ENCODE measurements around the gene DAP.

DAP gene

DNA sequence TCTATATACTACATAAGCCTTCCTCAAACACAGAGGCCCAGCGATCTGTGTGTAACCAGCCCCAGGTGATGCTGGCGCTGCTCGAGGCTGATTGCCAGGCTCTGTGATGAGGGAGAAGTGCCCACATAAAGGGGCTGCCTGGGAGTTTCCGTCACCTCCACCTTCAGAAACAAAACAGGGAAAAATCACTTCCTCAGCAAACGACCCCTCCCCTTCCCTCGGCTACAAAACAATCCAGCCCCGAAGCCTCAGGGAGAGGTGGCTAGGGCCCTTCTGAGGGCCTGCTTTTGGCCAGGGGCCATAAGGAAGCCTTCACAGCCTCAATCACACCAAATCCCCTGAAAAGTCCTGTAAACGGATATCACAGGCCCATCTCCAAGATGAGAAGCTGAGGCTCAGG, 51.1 kb downstream of the DAP start:
- DNase-seq (ENCODE audit: low spot score) = no peak

DNA sequence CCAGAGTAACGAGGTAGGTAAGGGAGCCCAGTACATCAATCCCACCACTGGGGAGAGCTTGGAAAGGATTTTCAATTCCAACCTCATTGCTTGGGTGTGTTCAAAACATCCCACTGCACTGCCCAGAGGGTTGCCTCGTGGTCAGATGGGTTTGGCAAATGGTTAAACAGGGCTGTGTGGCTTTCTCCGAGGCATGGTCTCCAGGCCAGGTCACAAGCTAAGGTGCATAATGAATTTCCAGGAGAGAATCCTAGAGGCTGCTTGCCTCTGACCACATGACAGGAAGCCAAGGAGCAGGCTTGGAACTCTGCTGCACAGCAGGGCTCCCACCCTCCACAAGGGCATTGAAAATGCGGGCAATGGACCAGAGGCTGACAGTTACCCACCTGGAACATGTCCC, 51.6 kb downstream of the DAP start:
- no peak for DNase-seq (ENCODE audit: low spot score)

DNA sequence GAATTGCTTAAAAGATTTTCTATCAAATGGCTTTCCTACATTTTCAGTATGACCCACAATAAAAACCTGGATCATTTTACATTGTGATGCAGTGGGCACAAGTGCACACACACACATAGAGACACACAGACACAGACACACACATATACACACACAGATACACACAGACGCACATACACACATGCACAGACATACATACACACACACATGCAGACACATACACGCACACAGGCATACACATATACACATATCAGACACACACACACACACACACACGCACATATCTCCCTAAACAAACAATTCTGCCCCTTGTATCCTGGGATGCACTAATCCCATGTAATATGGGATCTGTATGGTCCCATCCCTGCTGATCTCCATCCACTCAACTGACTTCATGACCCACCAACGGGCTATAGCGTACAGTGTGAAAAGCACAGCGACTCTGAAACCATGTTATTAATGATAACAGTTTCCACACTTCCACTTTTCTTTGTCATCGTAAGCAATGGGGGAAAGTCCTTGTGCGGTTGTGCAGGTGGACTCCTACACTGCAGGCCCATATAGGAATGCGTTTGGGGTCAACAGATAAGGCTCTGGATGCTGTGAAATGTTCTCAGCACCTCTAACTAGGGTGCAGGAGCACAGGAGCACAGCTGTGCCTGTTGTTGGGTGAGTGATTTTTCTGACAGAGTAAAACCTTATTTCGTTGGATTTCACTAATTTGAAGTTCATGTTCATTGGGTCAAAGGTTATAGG, 52.7 kb downstream of the DAP start:
- no peak for DNase-seq (ENCODE audit: low spot score)

- DNase-seq (ENCODE audit: low spot score) = no peak
Measured at GRCh38 chr5:10707198-10708142, 53.6 kb downstream of the DAP start.

- no peak for DNase-seq (ENCODE audit: low spot score)
Measured at GRCh38 chr5:10706326-10706725, 54.7 kb downstream of the DAP start.

GRCh38 chr5:10705747-10706146, 55.3 kb downstream of the DAP start:
- DNase-seq (ENCODE audit: low spot score) = no peak

DNA sequence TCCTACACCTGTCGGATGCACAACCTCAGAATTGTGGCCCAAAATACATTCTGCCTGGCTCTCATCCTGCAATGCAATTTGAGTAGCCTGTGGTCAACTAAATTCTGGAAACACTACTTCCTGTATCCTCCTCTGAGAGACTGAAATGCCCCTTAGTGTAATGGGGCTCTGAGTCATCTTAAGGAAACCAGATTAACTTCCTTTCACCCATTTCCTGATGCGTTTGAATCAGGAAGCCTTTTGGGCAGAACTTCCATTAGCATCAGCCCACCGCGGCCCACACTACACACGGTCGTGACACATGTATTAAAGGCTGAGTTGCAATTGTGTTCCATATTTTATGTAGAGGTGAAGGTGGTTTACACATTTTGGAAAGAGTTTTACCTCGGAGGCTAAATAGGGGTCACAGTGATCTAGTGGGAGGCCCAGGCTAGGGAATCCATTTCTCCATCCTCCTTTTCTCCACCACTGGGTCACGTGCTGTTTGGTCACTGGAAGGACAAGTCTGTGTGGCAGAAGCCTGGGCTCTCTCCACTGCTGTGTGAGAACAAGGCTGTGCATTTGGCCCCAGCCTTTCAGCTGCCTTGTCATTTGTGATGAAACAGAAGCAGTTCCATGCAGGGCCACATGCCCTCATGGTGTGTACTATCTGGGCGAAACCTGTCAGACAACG, 55.9 kb downstream of the DAP start:
- DNase-seq (ENCODE audit: low spot score) = no peak

DNA sequence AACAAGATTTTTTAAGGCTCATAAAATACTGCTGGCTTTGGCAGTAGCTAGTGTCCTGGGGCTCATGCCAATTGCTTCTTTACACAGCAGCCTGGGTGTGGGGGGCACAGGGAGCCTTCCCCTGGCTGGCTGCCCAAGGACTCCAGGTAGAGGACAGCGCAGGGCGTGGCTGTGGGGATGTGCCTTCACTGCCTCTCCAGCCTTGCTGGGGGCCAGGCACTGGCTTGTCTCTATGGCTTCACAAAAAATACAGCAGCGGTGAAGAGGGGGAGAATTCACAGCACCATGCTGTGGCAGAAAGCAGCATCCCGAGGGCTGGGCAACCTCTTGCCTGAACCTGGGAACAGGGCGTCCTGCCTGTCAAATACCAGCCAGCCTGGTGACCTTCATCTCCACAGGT, 57.4 kb downstream of the DAP start:
- no peak for DNase-seq (ENCODE audit: low spot score)

DNA sequence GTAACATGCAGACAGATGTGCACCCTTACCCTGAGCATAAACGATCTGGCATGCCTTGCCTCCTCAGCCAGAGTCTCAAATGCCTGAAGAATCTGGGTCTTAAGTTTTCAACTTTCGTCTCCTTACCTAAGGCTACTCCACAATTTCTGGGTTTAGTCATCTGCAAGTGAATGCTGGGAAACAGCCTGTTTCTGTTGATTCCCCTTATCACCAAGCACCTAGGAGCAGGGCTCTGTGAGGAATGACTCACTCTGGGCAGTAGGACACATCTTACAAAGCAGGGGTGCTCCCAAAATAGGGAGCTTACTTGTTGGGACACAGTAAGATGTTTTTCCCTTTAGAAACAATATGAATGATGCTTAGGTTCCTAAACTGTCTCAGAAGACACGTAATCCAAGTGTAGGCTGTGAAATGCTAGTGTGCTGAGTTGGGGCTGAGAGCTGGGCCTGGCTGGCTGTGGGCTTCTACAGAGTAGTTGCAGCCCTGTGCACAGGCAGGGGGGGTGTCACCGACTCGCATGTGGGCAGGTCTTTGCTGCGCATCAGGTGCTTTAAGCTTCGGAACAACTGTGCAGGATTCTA, 58.0 kb downstream of the DAP start:
- DNase-seq (ENCODE audit: low spot score) = no peak

GRCh38 chr5:10702040-10702629, 58.9 kb downstream of the DAP start:
- no peak for DNase-seq (ENCODE audit: low spot score)

DNA sequence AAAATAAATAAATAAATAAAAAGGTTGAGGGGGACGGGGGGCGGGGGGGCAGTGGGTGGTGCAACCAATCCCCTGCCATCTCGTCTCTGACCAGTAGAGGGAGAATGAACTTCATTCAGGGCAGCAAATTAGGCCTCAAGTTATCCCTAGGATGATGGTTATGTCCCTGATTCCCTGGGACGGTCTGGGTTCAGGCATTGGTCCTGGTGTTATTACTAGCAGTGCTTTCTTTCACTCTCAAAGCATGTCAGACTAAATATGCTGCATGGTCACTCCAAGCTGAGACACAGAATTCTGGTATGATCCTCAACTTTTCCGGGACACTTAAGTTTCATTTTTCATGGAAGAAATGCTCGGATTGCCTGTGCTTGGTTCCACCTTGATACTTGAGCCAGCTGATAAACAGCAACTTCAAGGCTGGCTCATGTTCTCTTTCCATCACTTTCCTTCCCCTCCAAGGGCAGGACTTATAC, 59.4 kb downstream of the DAP start:
- peak; percentile 44 for DNase-seq (ENCODE audit: low spot score)

- DNase-seq (ENCODE audit: low spot score) = no peak
Measured at GRCh38 chr5:10700516-10700915, 60.5 kb downstream of the DAP start.

DNA sequence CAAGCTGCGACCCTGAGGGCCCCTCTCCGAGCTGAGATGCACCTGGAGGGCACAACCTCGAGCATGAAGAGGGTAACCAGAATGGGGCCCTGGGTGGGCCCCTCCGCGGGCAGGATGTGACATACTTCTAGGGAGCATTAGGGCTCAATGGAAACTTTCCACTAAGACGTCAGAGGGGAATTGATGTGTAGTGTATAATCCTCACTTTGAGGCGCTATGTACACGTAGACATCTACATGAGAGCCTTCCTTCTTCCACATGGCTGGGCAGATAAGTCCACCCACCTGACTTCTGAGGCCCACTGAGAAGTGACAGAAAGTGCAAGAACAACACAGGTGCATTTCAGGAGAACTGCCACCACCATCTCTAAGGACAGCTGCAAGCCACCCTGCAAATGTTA, 61.0 kb downstream of the DAP start:
- no peak for DNase-seq (ENCODE audit: low spot score)

DNA sequence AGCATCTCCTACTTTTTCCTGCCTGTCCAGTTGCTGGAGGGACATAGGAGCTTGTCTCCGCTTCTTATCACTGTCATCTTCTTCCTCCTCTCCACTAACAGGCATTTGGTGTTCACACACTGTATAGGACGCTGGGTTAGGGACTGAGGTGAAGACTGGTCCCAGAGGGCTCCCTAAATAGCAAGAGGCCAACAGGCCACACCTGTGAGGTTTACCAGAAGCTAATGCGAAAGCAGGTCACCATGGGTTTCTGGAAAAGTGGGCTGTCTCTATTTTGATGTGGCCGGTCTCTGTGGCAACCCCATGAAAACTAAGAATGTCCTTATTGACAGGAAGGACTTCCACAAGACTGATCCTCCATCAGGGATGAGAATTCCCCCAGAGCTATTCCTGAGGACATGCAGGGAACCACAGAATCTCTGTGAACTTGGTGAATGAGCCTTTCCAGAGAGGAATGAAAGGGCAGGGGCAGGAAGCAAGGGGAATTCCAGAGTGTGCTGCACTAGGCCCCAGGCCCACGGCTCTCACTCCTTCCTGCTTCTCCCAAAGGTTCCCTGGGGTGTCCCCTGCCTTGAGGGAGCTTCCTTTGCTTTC, 61.7 kb downstream of the DAP start:
- no peak for DNase-seq (ENCODE audit: low spot score)

GRCh38 chr5:10695759-10696543, 65.1 kb downstream of the DAP start:
- no peak for DNase-seq (ENCODE audit: low spot score)

- DNase-seq (ENCODE audit: low spot score) = peak; percentile 67
Measured at GRCh38 chr5:10695055-10695649, 65.9 kb downstream of the DAP start.

DNA sequence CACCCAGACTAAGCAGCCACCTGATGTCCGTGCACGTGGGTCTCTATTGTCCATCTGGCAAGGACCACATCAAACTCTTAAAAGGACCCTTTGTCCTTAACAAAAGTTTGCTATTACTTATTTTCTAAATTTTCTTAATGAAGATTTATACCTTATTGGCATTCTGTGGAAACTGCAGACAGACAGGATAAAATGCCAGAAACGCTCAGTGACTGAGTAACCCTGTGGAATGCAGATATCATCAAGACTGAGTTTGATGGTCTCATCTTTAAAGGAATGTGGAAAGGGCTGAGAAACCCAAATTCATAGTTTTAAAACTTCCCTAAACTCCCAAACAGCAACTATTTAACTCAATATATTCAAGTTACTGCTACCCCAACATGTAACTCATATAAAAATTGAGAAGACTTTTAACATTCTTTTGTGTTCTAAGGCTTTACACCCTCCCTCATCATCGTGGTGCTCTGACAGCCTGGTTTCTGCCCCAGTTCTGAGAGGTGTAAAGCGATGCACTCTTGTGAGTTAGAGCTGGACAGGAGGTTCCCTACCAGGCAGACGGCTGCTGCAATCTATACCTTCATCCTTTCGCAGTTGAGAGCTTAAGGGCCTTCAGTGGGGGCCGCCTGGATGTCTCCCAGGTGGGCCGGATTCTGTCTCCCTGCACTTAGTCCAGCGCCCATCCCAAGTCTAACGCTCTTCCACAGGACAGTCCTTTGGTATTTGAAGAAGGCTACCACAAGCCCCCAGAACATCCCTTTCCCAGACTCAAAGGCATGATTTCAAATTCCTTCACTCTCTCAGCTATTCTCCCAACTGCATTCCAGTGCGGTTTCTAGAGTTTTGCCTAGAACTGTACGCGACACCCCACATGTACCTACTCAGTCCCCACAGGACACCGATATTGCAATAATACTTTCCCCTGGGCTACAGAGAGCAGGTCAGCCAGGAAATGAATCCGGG, 68.9 kb downstream of the DAP start:
- no peak for DNase-seq (ENCODE audit: low spot score)

DNA sequence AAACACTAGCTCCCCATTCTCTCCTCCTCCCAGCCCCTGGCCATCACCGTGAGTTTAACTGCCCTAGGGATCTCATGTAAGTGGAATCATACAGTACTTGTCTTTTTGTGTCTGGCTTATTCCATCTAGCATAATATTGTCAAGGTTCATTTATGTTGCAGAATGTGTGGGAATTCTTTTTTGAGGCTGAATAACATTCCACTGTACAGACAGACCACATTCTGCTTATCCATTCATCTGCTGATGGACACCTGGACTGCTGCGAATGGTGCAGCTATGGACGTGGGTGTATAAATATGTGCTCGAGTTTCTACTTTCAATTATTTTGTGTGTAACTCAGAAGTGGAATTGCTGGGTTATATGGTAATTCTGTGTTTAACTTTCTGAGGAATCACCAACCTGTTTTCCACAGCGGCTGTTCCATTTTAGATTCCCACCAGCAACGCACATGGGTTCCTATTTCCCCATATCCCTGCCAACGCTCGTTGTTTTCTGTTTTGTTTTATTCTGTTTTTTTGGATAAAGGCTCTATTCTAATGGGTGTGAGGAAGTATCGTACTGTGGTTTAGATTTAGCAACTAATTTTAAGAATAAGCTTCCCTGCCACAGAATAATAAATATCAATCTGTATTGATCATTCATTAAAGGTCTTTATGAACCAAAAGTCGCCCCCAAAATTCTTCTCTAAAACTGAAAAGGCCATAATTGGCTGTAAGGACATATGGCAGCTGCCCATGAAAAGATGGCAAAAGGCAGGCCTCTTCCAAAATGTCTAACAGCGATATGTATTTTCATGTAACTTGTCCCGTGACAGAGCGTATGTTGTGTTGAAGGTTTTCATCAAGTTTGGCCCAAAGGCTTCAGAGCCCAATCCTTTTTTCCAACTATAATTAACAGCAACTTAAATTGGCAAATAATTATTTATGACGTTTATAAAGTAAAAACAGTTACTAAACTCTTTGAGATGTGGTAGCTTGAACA, 70.3 kb downstream of the DAP start:
- DNase-seq (ENCODE audit: low spot score) = no peak
